Subcutaneous adipose tissue (tissue), 4 donors: ENCODE measurements around the gene SS18L1. TPM values are rescaled to one million over a fixed set of nuclear protein-coding genes. Genes with fewer than 3 reads are reported as not detected.

Experiments
- total RNA-seq, 4 donors: library from RNA; depleted of rRNA; stranded (reverse); fragments of >200 nt; gene quantifications; one replicate each; pipeline ENCODE4 v1.1.0, GENCODE V29; 2016
- TF ChIP-seq, protein P1 (sequence below): fragments of 450-650 bp; IDR thresholded peaks from one replicate; pipeline ENCODE4 v1.5.1; 2016; ENCODE audit warnings: low read depth, mild to moderate bottlenecking, control low read depth, antibody characterized with exemption, moderate library complexity

The SS18L1 gene
- total RNA-seq, 4 donors from 2014 or later: 10.3 to 18.3 (median 12.9) TPM

DNA sequence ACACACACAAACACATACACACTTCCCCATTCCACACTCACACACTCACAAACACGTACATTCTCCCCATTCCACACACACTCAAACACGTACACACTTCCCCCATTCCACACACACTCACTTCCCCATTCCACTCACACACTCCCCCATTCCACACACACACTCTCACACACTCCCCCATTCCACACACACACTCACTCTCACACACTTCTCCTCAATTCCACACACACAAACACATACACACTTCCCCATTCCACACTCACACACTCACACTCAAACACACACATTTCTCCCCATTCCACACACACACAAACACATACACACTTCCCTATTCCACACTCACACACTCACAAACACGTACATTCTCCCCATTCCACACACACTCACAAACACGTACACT lies 86.1 kb downstream of the SS18L1 start:
- TF ChIP-seq, protein P1, sequence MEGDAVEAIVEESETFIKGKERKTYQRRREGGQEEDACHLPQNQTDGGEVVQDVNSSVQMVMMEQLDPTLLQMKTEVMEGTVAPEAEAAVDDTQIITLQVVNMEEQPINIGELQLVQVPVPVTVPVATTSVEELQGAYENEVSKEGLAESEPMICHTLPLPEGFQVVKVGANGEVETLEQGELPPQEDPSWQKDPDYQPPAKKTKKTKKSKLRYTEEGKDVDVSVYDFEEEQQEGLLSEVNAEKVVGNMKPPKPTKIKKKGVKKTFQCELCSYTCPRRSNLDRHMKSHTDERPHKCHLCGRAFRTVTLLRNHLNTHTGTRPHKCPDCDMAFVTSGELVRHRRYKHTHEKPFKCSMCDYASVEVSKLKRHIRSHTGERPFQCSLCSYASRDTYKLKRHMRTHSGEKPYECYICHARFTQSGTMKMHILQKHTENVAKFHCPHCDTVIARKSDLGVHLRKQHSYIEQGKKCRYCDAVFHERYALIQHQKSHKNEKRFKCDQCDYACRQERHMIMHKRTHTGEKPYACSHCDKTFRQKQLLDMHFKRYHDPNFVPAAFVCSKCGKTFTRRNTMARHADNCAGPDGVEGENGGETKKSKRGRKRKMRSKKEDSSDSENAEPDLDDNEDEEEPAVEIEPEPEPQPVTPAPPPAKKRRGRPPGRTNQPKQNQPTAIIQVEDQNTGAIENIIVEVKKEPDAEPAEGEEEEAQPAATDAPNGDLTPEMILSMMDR: no peak

DNA sequence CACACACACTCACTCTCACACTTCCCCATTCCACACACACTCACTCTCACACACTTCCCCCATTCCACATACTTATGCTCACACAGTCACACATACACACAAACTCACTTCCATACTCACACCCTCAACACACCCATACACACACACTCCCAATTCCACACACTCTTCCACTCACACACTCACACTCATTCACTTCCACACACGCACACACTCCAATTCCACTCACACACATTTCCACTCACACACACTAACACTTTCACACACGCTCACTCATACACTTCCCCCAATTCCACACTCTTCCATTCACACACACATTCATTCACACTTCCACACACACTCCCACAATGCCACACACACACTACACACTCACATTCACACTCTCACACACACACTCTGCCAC lies 86.7 kb downstream of the SS18L1 start:
- TF ChIP-seq, protein P1: no peak

DNA sequence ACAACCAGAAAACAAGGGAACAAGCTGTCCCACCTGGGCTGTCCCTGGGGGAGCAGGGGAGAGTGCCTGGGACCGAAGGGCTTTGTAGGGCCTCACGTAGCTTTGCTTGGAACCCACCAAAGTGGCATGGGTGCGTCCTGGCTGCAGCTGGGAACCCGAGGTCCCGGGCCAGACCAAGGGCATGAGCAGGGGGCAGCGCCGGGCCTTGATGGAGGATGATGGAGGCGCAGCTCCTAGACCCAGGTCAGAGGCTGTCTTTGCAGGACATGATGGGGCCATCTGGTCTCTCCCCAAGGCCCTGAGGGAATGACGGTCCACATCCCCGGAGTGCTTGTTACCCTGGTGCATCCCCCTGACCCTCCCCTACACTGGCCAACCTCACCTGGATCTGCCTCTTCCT lies 87.1 kb downstream of the SS18L1 start:
- TF ChIP-seq, protein P1: no peak

DNA sequence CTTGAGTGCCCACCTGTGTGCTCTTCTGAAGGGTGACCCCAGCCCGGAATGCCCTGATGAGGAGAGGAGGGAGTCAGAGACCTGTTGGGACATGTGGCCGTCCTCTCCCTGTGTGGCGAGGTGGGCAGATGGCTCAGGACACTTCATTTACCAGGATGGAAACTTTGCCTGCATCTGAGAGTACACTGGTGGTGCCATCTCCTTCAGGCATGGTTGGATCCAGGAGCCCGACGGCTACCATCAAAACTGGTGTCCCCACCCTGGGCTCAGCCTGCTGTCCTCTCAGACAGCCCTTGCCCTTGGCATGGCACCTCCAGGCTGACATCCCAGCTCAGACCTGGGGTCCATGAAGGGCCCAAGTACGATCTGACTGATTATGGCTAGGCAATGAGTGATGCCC lies 87.7 kb downstream of the SS18L1 start:
- TF ChIP-seq, protein P1: no peak

Other genes starting within 250 kb of the SS18L1 start
- 10 to 100 TPM in 3 of 4 donors, 1 to 10 TPM in 1; 7.7 to 16.0 (median 10.7) TPM for gene TAF4, start 77.9 kb upstream of the SS18L1 start, total RNA-seq
- 10 to 100 TPM; 18.3 to 33.0 (median 20.1) TPM for gene LSM14B, start 21.3 kb upstream of the SS18L1 start, total RNA-seq
- 100 to 1,000 TPM; 299 to 630 (median 399) TPM for gene PSMA7, start 375 bp upstream of the SS18L1 start, total RNA-seq
- 10 to 100 TPM; 17.0 to 26.1 (median 22.6) TPM for gene MTG2, start 39.3 kb downstream of the SS18L1 start, total RNA-seq
- gene HRH3, start 76.5 kb downstream of the SS18L1 start, total RNA-seq: not detected
- gene OSBPL2, start 94.8 kb downstream of the SS18L1 start, total RNA-seq: 10 to 100 TPM; 25.3 to 43.1 (median 27.6) TPM
- gene ADRM1, start 159.2 kb downstream of the SS18L1 start, total RNA-seq: 100 to 1,000 TPM in 2 of 4 donors, 10 to 100 TPM in 2; 78.5 to 141 (median 101) TPM
- gene LAMA5, start 223.5 kb downstream of the SS18L1 start, total RNA-seq: 100 to 1,000 TPM in 1 of 4 donors, 10 to 100 TPM in 3; 14.1 to 131 (median 34.5) TPM
- 1,000 to 10,000 TPM; 1,888 to 3,001 (median 2,521) TPM for gene RPS21, start 243.3 kb downstream of the SS18L1 start, total RNA-seq